Stimulated activated CD8-positive, alpha-beta memory T cell treated with anti-CD3 and anti-CD28 coated beads, Interleukin-12 subunit alpha, Interleukin-12 subunit beta, amount 100 ng/mL, for 4 hours (primary cell): ENCODE measurements around the gene STRADB.
"Not testable (repeated sequence)": the region's sequence is repeated elsewhere in the genome, so short reads cannot be mapped to it uniquely, and the experiment has no call there.

Source experiments
- DNase-seq: peaks from one replicate; pipeline ENCODE4 v3.0.0-alpha.2; 2020; ENCODE audit warnings: low read depth

The STRADB gene

DNA sequence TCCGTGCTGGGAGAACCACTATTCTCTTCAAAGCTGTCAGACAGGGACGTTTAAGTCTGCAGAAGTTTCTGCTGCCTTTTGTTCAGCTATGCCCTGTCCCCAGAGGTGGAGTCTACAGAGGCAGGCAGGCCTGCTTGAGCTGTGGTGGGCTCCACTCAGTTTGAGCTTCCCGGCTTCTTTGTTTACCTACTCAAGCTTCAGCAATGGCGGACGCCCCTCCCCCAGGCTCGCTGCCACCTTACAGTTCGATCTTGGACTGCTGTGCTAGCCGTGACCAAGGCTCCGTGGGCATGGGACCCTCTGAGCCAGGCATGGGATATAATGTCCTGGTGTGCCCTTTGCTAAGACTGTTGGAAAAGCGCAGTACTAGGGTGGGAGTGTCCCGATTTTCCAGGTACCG, 21.2 kb upstream of the STRADB start:
- DNase-seq = not testable (repeated sequence)

DNA sequence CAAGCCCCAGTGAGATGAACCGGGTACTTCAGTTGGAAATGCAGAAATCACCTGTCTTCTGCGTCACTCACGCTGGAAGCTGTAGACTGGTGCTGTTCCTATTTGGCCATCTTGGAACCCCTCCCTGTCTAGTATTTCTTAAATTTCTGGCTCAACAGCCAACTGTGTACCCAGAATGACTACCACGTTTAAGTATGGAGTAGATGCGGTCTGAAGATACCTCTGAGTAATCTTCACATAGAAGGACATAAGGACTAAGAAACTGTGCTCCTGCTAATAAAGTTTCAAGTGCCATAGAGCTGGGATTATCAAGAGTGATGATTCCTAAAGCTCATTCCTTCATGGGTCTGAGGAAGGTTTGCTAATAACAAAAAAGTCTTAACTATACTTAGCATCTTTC, 20.7 kb upstream of the STRADB start:
- DNase-seq = no peak

DNA sequence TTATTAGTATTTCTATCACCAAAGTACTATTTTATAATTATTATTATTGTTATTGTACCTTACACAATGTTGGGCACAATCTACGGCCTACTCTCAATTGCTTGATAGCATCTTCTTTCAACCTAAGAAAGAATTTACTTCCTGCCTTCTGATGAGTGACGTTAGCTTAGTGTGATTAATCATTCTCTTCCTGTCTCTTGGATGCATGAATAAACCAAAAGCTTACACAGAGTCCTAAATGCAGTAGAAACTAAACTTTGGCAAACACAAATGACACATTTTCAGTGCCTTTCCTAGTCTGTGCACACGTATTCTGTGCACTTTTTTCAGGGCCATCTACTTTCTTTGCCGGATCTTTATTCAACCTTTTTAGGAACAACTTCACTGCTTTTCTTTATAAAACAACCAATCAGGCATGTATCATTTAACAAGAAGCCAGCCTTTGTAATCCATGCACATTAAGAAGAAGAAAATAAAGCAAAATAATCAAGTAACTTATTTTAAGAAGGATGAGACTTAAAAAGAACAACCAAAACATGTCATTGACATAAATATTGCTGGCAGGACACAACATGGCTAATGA, 19.4 kb upstream of the STRADB start:
- DNase-seq = no peak

DNA sequence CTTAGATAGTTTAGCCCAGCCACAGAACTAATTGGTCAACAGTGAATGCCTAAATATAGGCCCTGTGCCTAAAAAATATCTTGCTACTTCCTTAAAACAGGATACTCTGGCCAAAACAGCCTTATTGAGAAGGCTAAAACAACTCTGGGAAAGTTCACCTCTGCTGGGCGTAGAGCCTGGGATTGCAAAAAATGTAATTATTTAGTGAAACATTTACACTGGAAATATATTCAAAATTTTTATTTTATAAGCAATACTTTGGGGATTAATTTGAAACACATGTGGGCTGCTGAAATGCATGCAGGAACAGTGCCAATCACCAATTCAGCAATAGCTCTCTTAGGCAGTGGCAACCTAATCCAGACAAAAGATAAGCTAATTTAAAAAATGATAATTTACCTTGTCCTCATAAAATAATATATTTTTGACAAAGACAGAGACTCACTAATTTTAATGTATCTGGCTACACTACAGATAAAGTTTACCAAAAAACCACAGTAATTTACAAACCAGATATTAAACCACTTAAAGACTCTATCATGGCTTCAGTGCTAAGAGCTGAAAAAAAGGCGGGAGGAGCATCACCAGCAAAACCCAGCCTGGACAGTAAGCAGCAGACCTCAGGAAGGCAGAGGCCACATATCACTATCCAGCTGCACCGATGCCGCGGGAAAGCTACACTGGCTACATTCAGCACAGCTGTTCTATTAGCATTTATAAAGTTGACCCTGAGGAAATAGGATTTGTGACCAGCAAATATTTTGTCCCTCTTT, 18.7 kb upstream of the STRADB start:
- DNase-seq = no peak

DNA sequence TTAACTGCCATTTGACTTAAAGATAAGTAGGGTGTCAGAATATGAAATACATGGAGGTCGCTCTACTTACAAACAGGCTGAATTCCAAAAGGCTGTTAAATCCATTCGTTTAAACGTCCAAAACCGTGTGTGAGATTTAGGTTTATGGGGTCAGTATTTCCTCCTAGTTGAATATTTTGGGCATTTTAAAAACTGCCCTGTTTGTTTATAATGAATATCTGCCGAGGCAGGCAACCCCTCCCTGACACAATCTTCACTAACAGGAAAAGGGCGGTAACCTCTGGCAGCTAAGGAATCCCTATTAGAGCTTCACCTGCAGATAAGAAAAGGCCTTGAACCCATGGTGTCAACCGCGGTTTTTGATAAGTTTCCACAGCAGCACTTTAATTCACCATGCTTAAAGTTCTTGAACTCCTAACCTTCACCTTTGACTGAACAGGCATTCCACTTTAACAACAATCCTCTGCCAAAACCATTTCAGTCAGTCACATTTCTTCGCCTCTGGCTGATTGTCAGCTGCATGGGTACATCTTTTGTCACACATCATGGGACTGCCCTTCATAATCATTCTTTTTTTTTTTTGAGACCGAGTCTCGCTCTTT, 18.0 kb upstream of the STRADB start:
- DNase-seq = no peak

DNA sequence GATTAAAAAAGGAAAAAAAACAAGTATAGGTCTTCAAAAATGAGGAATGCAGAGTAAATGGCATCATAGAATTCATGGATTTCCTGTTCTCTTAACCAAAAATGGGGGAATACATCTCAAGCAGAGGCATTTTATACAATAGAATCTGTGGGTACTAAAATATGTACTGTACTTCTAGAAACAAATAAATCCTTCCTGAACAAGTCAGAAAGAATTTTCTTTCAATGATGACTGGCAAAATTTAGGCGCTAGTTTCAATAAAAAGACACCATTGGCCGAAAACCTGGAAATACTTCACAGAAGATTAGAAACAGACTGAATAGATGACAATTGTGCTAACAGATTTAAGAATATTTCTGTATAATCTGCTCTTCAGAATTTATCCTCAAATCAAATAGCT, 15.4 kb upstream of the STRADB start:
- no peak for DNase-seq

DNA sequence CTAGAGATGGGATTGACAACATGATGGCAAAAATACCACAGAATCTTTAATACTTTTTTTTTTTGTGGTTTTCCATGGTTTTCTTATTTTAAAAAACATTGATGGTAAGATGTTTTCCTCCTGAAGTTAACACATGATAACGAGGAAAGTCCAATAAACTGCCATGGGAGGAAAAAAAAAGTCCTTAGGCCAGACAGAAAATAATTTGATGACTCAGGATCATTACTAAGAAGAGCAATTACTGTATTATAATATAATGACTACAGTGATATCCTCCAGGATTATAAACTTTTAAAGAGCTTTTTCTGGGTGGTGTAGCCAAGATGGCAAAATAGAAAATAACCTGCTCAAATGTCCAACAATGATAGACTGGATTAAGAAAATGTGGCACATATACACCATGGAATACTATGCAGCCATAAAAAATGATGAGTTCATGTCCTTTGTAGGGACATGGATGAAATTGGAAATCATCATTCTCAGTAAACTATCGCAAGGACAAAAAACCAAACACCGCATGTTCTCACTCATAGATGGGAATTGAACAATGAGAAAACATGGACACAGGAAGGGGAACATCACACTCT, 12.1 kb upstream of the STRADB start:
- not testable (repeated sequence) for DNase-seq

DNA sequence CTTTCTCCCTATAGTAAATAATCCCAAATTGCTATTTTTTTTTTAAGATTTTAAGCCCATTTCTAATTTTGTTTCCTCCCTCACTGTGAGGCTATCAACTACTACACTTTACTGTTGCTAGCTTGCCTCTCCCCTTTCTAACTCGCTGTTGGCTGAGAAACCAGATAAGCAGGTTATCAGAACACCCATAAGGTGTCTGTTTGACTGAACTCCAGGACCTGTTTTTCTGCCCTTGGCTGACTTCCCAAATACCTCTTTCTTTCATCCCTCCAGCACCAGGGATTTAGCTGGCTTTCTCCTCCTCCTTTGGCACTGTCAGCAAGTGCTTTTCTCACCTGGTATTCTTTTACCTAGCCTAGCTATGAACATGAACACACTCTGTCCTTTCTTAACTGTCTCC, 11.4 kb upstream of the STRADB start:
- no peak for DNase-seq

DNA sequence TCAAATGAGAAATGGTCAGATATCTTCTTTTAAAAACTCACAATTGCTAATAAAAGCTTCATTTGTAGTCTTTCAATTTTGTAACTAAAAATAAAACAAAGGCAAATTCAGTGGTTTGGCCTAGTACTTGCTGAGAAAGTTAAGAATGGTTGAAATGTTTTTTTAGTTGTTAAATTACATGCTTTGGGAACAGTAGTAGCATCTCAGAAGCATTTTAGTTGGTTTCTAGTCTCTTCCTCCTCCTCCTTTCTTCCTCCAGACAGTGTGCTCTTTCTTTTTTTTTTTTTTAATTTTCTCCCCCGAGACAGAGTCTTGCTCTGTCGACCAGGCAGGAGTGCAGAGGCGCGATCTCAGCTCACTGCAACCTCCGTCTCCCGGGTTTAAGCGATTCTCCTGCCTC, 10.1 kb upstream of the STRADB start:
- no peak for DNase-seq

DNA sequence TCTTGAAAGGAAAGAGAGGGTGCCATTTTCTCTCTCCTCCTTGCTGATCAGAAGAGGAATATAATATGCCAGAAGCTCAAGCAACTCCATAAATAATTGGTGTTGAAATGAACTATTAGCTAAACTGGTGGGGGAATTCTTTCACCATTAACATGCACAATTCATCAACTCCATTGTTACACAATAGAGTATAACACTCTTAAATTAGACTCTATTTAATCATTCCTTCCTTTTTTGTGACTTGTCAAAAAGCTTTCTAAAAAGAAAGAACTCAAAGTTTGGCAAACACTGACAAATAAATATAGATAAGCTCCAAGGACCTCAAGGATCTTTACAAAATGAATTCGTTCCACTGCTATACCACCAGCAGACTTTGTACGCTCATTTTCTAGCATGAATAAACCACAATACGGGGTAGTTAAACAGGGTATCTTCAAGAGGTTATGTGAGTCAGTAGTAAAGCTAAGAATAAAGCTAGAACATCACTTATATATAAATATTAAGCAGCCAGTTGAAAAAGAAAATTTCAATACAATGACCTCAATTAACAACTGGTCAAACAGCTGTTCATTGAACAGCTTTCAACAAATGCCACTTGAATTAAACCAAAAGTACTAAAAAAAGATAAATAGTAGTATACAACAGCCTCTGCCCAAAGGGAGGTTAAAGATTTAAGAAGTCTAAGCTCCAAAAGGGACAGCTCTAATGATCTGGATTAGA, 6.6 kb upstream of the STRADB start:
- no peak for DNase-seq

DNA sequence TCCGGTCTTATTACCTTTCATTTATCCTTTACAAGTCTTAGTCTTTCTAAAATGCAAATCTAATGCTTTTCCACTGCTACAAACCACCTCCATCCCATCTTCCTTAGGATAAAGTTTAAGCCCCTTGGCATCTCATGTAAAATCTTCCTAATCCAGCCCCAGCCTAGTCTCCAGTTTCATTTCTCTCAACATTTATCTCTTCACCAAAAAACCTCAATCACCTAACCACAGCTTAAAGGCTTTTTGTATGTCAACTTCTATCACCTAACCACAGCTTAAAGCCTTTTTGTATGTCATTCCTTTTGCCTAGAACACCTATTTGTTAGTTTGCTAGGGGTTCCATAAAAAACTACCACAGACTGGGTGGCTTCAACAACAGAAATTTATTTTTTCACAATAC, 4.5 kb upstream of the STRADB start:
- DNase-seq = no peak

DNA sequence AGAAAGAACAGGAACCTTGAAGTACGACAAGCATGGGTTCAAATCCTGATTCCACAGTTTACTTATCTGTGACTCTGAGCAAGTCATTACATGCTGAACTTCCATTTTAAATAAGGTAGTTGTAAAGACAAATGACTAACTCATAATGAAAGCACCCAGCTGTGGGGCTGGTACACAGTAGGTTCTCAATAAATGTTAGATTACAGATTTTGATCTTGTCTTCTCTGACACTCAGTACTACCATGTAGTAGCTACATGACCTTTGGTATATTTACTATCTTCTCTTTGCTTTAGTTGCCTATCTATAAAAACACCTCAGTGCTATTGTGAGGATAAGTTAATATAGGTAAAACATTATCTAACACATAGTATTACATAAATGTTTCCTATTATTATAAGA, 3.5 kb upstream of the STRADB start:
- DNase-seq = no peak

DNA sequence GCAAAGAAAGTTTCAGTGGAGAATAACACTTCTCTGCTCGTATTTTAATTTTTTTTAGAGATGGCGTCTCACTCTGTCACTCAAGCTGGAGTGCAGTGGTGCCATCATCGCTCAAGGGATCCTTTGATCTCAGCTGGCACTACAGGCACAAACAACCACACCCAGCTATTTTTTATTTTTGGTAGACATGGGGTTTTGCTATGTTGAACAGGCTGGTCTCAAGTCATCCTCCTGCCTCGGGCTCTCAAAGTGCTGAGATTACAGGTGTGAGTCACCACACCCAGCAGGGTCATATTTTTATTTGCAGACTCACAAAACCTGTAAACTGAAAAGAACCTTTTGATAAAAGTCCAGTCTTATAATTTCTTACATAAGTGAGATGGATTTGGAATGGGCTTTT, 2.8 kb upstream of the STRADB start:
- no peak for DNase-seq

DNA sequence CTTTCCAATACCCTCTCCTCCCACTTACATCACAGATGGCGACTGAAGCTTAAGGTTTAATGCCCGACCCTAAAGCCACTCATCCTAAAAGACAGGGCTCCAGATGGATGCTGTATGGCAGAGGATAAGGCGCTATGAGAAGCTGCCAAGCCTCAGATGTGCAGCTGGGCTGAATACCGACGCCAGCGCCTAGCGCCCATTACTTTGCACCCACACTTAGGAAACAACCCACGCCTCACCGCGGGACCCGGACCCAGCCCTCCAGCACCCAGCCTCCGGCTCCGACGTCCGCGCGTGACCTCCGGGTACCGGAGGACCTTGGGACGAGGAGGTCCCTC, 617 bp upstream of the STRADB start:
- DNase-seq = no peak

DNA sequence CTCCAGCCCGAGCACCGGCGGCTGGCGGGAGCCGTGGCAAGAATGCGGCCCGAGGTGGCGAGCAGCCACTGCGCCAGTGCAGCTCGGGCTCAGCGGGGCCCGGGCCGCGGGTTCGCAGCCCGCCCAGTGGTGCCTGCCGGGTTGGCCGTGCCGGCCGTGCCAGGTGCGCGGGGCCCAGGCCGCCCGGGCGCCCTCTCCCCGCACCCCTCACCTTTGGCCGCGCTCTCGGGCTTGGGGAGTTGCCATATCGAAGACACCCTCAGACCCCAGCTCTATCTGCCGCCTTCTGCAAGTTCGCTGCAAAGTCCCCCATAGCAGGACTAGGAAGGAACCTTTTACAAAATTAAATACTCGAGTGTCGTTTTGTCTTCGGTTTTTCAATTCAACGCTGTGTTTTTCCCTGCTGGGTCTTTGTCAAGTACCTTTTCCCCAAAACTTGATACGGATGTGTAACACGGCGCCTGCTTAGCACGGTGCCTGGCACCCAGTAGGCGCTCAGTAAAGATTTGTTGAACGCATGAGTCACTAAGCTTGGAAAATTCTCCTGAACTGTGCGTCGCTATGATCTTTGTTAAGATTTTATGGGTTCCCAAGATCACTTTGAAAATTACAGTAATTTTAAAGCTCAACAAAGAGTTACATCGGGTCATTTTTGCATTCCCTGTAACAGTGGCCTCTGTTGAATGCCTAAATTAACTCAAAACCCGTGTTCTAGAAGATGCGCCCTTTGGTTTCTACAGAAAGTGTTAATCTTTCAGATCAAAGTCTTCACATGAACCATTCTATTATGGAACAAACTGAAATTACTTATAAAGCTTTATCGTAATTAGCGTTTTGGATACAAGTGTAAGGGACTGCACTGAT, 750 bp downstream of the STRADB start:
- no peak for DNase-seq

DNA sequence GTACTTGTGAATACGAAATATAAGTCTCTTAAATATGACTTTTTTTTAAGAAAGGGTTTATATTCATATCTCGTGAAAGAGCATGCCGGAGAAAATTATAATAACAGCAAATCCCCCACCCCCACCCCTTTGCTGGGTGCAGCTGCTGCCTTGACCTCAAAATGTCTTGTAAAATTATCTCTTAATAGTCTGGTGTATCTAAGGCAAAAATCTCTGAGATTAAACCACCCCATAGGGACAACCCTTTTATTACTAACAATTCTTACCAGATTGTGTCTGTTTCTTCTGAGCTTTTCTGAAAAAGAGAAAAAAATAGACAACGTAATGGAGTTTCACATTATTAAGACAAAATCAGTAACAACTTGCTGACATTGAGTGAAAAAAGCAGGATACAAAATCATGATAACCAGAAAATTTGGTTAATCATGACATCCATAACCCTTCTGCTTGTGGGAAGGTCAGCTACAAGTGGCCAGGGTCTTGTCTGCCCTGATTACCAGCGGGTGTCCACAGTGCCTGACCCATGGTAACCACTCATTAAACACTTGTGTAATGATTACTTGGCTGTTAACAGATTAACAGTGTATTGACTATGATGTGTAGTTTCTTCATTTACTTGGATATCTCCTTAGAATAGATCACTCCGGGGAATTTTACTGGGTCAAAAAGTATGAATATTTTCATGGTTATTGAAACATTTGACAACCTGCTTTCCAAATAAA, 1.5 kb downstream of the STRADB start:
- no peak for DNase-seq

DNA sequence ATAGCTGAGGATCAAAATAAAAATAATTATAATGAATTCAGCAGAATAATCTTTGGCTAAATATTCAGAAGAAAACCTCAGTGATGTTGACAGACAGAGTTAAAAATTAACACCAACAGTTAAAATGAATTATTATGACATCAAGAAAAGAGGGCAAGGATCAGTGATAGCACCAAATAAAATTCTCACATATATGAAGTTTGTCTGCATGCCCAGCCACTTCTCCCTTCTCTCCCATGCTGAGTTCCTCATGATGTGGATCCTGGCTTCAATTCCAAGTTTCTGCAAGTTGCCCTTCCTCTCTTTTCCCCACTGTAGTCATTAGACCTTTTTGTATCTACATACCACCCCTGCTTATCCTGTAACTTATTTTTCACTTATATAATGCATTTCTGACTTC, 6.8 kb downstream of the STRADB start:
- no peak for DNase-seq

DNA sequence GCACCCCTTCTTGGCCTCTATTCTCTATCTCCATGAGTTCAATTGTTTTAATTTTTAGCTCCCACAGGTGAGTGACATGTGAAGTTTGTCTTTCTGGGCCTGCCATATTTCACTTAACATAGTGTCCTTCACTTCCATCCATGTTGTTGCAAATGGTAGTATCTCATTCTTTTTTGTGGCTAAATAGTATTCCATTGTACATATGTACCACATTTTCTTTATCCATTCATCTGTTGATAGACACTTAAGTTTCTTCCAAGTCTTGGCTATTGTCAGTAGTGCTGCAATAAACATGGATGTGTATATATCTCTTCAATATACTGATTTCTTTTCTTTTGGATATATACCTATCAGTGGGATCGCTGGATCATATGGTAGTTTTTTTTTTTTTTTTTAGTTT, 9.0 kb downstream of the STRADB start:
- DNase-seq = no peak

DNA sequence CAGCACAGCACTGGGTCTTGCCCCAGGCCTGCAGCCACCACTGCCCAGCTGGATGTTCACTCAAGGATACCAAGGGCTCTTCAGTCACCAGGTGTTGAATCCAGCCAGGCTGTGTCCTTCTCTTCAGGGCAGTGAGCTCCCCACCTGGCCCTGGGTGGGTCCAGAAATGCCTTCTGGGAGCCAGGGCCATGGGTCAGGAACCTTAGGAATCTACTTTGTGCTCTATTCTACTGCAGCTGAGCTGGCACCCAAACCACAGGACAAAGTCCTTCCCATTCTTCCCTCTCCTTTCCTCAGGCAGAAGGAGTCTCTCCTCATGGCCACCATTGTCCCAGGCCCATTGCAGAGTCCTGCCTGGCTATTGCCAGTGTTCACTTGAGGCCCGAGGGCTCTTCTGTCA, 13.0 kb downstream of the STRADB start:
- DNase-seq = no peak

DNA sequence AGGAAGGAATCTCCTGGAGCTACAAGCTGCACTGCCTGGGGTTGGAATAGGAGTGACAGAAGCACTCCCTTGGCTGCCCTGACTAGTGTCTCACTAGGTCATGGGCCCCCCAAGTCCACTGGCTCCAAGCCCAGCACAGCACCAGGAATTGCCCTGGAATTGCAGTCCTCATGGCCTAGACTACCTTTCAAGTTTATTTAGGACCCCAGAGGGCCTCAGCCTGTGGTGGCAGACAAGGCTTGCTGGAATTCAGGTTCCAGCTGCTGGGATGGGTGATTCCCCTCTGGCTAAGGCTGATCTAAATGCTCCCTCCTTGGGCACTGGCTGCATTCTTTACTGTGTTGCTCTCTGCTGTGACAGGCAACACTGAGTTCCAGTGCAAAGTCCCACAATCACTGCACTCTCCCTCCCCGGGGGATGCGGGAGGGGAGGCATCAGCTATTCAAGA, 14.0 kb downstream of the STRADB start:
- no peak for DNase-seq

DNA sequence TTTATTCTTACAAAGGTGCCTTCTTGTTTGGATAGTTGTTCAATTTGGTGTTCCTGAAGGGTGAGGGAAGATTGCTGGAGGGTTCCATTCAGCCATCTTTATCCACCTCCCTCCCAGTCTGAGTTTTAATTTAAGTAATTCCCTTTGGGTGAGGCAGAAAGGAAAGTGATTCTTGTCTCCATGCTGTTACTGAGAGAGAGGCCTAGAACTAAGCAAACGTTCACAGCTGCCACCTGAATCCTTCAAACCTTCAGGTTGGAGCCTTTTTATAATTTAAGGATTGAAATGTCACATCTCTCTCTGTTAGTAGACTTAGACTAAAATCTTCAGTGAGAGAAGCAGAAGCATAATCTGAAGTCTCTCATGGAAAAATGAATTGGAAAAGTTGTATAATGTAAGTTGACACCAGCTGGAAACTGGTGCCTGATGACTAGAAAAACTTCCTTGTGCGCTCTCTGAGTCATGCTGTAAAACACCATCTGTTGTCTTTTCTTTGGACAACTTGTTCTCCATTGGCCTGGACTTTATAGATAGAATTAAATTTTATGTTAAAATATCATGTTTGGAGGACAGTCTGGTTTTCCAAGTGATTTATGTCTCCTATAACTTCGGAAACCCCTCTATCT, 14.6 kb downstream of the STRADB start:
- no peak for DNase-seq
